Stimulated activated CD4-positive, alpha-beta T cell treated with anti-CD3 and anti-CD28 coated beads, Interleukin-1b, Interleukin-23, amount 100 ng/mL, for 48 hours (primary cell): ENCODE results near the gene CENPB.
A peak's percentile ranks its signal among the peaks of the same experiment; 100 is the strongest.
"Not testable (repeated sequence)": the region's sequence is repeated elsewhere in the genome, so short reads cannot be mapped to it uniquely, and the experiment has no call there.

Experiments
- DNase-seq: peaks from one replicate; pipeline ENCODE4 v3.0.0-alpha.2; 2020

Gene CENPB

DNA sequence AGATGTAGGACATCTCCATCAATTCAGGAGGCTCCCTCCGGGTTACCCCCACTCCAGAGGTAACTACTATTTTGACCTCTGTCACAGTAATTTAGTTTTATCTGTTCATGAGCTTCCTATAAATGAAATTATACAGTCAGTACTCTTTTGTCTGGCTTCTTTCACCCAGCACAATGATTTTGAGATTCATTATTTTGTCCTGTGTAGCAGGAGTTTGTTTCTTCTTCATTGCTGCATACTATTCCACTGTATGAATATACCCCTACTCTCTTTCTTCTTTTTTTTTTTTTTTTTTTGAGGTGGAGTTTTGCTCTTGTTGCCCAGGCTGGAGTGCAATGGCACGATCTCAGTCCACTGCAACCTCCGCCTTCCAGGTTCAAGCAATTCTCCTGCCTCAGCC, 22.0 kb upstream of the CENPB start:
- no peak for DNase-seq

DNA sequence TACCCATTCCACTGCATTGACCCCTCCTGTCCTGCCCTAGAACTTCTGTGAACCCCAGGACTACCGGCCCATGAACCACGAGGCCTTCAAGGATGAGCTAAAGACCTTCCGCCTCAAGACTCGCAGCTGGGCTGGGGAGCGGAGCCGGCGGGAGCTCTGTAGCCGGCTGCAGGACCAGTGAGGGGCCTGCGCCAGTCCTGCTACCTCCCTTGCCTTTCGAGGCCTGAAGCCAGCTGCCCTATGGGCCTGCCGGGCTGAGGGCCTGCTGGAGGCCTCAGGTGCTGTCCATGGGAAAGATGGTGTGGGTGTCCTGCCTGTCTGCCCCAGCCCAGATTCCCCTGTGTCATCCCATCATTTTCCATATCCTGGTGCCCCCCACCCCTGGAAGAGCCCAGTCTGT, 18.2 kb upstream of the CENPB start:
- no peak for DNase-seq

DNA sequence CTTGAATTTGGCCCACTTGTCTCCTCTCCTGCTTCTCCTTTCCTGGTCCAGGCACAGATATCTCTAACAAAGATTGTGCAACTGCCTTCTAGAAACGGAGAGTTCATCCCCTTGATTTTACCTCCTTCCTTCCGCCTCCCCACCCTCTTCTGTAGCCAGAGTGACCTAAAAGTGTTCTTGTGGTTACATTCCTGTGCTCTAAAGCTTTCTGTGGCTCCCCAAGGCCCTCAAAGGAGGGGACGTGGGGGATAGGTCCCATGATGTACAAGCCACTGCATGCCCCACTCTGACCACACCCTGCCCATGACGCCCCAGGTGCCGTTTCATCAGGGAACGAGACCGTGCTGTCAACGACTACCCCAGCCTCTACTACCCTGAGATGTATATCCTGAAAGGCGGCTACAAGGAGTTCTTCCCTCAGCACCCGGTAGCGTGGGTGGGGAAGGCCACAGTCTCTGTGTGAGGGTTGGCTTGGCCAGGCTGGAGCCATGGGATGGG, 17.8 kb upstream of the CENPB start:
- DNase-seq: no peak

DNA sequence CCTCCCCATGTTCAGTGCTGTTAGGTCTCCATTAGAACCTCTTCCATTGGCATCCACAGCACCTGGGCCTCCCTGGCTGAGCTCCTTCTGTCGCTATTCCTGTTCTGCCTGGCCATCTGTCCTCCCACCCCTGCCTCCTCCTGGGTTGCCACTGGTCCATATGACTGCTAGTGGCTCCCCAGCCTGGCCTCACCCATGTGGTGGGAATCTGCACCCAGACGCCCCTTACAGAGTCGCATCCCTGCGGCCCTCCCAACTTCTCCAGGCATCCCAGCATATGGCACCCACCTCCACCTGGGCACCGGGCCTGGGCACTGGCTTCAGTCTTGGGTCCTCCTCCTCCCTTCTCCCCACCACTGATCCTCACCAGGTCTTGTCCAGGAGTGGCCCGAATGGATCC, 17.3 kb upstream of the CENPB start:
- DNase-seq: no peak

DNA sequence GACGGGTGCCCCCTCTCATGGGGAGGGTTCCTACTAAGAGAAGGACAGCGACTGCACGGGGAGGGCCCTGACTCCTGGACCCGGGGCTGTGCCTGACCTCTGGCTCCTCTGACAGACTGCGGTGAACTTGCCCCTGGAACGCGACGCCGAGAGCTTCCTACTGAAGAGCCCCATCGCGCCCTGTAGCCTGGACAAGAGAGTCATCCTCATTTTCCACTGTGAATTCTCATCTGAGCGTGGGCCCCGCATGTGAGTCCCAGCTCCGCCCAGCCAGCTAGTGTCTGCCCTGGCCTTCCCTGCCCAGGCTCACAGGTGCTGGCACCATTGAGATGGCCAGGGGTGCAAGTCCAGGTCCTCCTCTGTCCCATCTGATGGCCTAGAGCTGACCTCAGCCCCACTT, 16.7 kb upstream of the CENPB start:
- no peak for DNase-seq

DNA sequence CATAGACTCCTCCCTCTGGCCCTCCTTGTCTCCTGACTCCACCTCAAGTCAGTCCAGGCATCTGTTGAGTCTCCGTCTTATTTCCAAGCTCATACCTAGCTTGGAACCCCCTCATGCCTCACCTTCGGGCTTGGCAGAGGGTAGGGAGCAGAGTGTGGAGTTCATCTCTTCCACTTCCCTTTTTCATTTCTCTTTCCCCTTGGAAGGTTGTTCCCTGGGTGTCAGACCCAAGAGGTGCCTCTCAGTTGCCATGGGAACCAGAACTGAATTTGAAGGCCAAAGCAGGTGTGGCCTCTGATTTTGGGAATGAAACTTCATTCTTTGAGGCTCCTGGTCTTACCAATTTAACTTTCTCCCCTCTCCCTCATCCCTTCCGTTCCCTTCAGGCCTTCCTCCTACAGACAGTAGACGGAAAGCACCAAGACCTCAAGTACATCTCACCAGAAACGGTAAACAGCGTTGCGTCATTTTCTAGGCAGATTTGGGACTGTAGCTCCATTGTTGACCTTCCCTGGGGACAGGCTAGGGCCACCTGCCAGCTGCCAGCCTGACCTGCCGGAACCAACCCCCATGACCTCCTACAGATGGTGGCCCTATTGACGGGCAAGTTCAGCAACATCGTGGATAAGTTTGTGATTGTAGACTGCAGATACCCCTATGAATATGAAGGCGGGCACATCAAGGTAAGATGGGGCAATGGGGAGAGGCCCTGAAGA, 16.1 kb upstream of the CENPB start:
- no peak for DNase-seq

DNA sequence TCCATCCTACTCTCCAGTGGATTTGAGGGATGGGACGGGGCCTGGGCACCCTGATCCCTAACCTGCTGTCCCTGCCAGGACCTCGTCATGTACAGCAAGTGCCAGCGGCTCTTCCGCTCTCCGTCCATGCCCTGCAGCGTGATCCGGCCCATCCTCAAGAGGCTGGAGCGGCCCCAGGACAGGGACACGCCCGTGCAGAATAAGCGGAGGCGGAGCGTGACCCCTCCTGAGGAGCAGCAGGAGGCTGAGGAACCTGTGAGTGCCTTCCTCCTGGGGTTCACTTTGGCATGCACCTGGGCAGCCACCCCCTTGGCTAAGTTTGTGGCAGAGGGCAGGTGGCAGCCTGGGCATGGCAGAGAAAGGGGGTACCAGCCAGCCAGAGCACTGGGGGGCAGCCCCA, 15.3 kb upstream of the CENPB start:
- DNase-seq: no peak

DNA sequence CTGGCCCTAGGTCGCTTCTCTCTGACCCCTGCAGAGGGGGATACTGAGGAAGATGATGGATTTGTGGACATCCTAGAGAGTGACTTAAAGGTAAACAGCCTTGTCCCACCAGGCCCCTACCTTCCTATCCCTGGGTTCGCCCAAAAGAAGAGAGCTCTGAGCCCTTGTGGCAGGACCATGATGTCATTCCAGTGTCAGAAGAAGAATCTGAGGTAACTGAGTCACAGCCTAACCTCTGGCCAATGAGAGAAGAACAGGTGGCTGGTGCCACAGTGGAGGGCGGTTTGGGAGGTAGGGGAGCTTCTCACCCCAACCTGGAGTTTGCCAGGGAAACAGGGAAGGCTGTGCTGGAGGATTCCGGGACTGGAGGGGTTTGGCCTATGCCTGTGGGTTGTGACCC, 14.8 kb upstream of the CENPB start:
- no peak for DNase-seq

DNA sequence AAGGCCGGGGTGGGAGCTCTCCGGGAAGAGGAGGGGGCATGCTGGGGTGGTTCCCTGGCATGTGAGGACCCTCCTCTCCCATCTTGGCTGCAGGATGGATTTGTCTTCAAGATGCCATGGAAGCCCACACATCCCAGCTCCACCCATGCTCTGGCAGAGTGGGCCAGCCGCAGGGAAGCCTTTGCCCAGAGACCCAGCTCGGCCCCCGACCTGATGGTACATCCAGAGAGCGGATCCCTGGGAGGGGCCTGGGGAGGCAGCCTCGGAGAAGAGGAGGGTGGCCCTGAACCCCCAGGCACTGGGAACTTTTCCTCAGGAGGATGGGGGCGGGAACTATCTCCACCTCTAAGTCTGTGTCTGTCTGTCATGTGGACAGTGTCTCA, 14.3 kb upstream of the CENPB start:
- no peak for DNase-seq

DNA sequence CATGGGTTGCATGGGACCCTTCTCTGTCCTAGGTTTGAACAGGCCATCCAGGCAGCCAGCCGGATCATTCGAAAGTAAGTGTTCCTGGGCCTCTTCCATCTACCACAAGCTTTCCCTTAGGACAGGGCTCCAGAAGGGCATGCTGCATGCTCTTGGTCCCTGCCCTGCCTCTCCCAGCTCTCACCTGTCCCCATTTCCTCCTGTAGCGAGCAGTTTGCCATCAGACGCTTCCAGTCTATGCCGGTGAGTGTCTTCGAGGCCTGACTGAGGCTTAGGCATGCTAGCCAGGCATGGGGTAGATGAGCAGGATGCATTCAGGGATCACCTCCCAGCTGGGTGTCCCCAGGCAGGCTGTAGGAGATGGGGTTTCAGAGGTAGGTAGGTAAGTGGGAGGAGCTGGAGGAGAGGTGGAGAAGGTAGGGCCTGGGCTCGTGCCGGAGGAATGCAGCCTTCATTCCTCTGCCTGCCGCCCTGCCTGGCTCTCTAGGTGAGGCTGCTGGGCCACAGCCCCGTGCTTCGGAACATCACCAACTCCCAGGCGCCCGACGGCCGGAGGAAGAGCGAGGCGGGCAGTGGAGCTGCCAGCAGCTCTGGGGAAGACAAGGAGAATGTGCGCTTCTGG, 13.8 kb upstream of the CENPB start:
- DNase-seq: no peak

DNA sequence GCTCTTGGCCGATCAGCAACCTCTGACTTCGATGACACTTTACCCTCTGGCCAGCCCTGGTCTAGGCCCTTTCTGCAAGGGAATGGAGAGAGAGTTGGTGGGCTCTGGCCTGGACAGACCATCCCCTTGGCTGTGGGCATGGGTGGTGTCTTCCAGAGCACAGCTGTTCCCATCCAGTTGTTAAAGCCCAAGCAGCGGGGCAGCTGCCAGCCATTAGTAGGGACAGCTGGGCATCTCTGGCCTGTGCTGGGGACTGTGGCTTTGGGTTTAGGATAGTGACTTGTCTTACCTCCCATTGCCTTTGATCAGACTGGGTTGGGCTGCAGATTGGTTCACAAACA, 12.3 kb upstream of the CENPB start:
- no peak for DNase-seq

DNA sequence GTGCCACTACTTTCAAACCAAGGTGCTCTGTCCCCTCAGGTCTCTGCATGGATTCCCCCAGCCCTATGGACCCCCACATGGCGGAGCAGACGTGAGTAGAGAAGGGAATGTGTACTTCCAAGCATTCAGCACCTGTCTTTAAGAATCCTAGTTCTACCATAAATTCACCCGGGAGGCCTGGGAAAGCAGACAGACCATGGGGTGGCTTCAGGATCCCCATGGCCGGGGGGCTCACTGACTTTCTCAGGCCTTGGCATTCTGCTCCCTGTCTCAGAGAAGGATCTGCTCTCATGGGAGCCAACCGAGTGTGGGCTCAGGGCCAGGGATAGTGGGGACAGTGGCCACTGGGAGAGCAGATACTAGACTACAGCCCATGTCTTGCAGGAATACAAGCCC, 11.8 kb upstream of the CENPB start:
- DNase-seq: no peak

DNA sequence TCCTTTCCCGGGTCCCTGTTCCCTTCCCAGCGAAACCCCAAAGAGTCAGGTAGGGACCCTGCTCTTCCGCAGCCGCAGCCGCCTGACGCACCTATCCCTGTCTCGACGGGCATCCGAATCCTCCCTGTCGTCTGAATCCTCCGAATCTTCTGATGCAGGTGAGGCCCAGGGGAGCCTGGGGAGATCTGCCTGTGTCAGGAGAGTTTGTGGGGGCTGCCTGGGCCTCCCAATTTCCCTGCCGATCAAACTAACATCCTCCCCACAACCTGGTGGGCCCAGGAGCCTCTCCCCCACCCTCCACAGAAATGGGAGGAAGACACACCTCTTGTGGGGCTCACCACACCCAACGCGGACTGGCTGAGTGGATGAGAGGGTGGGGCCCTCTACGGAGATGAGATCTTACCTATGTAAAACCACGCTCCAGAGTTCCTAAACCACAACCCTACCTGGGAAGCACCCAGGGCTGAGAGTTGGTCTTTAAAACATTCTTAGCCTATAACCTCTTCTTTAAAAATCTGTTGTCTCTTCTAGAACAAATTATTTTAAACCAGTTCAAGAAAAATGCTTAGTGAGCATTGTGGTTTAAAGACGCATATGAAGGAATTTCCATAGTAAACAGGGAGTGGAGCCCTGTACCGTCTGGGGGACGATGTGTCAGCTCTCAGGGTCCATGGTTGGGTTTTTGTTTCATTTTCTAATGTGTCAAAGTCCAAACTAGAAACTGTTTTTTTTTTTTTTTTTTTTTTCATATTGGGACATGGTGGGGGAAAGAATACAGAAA, 11.2 kb upstream of the CENPB start:
- no peak for DNase-seq

DNA sequence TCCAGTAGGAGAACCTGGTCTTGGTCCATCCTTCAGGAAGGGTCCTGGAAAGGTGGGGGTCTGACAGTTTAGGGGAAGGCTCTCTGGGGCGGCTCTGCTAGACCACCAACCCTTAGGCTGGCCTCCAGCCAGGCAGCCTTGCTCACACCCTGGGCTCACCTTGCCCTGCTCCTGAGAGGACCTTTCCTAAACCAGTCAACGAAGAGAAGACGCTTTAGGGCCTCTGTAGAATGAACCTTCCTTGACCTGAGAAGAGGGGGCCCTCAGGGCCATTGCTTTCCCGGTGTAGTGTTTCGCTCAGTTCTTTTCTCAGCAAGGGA, 10.6 kb upstream of the CENPB start:
- no peak for DNase-seq

DNA sequence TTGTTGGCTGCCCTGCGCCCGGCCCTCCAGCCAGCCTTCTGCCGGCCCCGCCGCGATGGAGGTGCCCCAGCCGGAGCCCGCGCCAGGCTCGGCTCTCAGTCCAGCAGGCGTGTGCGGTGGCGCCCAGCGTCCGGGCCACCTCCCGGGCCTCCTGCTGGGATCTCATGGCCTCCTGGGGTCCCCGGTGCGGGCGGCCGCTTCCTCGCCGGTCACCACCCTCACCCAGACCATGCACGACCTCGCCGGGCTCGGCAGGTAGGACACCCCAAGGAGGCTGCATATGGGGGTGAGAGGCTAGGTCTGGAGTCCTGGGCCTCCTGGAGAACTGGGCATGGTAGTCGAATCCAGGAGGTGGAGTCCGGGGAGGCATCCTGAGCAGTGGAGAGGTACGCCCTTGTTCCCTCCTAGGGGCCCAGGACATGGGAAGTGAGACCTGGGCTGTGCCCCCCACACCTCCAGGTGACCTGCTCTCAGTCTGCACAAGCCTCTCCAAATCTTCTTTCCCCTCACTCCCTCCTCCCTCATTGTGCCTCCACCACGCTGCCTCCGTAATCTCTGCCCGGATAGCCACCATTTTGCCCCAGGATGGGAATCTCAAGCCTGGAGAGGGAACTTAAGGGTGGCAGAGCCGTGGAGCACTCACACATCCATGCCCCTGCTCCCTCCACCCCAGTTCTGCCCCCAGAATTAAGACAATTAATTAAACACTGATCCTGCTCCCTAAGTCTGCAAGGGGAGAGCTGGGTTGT, 10.1 kb upstream of the CENPB start:
- DNase-seq: no peak

DNA sequence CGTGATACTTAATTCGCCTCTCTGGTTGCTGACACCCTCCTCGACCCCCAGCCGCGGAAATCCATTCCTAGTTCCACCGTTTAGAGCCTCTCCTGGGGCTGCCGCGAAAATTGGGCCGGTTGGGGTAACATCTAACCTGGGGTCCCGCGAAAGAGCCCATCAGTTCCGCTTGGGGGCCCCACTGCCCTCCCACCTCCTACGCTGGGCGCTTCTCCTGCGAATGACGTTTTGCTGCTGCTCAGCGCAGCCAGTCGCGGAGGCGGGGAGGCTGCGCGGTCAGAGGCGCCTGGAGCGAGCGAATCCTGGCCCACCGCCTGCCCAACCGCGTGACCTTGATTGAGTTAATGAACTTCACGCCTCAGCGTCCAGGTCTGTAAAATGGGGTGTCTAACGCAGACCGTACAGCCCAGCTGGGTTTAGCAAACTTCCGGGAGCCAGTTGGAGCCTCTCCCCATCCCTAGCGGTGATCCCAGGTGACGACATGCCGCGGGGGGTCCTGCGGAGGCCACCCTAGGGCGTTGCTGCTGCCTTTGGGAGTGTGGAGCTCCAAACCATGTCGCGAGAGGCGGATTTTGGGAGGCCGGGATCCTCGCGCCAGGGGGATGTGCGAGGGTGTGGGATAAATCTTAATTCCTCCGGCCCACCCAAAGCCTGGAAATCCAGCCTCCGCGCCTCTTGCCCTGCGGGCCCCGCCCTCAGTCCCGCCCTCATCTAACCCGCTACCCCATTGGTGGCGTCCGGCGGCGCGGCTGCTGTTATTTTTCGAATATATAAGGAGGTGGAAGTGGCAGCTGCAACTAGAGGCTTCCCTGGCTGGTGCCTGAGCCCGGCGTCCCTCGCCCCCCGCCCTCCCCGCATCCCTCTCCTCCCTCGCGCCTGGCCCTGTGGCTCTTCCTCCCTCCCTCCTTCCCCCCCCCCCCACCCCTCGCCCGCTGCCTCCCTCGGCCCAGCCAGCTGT, 9.2 kb upstream of the CENPB start, which contains the start of gene CDC25B:
Gene CDC25B, plus strand, starts transcription at position 800 of the 958 bp plus-strand sequence. CDS start 222 bp downstream, outside the sequence.
- peak; percentile 89 for DNase-seq

DNA sequence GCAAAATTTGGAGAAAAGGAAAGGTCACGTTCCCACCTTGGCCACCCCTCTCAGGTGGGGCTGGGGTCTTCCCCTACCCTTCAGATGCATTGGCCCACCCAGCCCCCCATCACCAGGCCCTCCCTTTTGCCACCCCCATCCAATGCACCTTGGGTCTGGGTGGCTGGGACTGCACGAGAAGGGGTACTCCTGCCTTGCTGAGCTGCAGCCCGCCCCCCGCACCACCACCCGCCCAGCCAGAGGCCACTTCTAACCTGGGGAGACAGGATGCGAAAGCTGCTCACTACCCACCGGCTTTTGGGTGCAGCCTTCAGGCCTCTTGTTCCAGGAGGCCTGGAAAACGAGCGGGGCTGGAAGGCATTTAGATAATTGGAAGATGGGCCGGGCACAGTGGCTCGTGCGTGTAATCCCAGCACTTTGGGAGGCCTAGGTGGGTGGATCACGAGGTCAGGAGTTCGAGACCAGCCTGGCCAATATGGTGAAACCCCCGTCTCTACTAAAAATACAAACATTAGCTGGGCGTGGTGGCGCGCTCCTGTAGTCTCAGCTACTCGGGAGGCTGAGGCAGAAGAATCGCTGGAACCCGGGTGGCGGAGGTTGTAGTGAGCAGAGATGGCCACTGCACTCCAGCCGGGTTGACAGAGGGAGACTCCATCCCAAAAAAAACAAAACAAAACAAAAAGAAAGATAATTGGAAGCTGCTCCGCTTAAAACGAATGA, 8.3 kb upstream of the CENPB start:
- no peak for DNase-seq

DNA sequence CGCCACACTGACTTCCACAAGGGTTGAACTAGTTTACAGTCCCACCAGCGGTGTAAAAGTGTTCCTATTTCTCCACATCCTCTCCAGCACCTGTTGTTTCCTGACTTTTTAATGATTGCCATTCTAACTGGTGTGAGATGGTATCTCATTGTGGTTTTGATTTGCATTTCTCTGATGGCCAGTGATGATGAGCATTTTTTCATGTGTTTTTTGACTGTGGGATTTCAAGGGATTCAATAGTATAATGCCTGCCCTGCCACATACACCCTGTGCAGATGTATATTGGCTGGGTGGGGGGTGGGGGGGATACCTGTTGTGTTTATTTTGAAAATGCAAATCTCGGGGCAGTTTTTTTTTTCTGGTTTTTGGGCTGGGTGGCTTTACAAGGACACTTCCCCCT, 7.6 kb upstream of the CENPB start:
- not testable (repeated sequence) for DNase-seq

DNA sequence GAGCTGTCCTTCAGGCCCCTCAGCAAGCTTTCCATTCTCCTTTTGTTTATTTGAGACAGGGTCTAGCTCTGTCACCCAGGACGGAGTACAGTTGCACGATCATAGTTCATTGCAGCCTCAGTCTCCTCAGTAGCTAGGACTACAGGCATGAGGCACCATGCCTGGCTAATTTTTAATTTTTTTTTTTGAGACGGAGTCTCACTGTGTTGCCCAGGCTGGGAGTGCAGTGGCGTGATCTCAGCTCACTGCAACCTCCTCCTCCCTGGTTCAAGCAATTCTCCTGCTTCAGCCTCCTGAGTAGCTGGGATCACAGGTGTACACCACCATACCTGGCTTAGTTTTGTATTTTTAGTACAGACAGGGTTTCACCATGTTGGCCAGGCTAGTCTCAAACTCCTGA, 2.7 kb upstream of the CENPB start:
- not testable (repeated sequence) for DNase-seq

DNA sequence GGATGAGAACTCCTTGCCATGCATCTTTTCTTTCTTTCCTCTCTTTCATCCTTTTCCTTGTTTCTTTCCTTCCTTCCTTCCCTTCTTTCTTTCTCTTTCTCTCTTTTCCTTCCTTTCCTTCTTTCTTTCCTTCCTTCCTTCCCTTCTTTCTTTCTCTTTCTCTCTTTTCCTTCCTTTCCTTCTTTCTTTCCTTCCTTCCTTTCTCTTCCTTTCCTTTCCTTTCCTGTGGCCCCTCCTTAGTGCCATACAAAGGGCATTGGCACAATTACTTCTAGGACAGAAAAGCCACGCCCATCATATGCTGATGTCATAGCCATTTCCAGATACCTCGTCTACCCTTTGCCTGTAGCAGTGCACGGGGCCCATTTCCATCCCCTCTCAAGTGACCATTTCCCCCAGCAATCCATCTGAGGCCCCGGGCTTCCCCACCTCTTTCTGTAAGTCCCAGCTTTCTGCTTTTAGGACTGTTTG, 2.2 kb upstream of the CENPB start:
- no peak for DNase-seq

DNA sequence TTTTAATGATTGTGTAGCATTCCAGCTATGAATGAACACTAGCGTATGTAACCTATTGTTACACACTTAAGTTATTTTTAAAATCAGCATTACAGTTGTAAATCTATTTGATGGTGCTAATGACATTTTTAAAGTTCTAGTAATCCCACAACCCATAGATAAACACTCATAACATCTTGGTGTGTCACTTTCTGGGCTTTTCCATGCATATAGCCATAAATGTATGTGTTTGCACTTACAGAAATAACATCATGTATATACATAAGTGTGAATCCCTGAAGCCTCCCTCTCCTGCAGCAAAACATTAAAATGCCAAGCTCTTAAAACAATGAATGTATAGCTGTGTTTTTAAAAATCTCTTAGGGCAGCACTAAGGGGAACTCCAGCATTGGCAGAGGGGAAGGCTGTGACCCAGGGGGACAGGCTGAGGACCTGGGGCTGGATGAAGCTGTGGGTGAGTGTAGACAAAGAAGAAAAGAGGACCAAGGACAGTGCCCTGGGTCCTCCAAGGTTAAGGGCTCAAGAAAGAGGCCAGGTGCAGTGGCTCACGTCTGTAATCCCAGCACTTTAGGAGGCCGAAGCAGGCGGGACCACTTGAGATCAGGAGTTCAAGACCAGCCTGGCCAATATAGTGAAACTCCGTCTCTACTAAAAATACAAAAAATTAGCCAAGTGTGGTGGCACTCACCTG, 929 bp upstream of the CENPB start:
- no peak for DNase-seq
